Measurements from ENCODE around the gene KRT222. TPM values are rescaled to one million over a fixed set of nuclear protein-coding genes. Genes with fewer than 3 reads are reported as not detected.

The KRT222 gene
- total RNA-seq, 4 donors from 2014 or later = 0.13 to 0.19 TPM; not detected in 2

GRCh38 chr17:40645943-40646342 lies 19.0 kb downstream of the KRT222 start:
- no peak for DNase-seq (ENCODE audit: low spot score in 2 of 2)
- intact Hi-C loops (cut with DNase I; ENCODE audit: low total_unique reads) = no loop called here
- H3K4me3 ChIP-seq (ENCODE audit: low read depth, poor library complexity, severe bottlenecking) = no peak overlapping the region
- 58 to 60% methylated on average over 2 of the region's 2 CpGs for WGBS, 2 donors
- no peak for TF ChIP-seq POLR2A (IDR thresholded peaks at IDR 0.05)
- TF ChIP-seq, protein P1, sequence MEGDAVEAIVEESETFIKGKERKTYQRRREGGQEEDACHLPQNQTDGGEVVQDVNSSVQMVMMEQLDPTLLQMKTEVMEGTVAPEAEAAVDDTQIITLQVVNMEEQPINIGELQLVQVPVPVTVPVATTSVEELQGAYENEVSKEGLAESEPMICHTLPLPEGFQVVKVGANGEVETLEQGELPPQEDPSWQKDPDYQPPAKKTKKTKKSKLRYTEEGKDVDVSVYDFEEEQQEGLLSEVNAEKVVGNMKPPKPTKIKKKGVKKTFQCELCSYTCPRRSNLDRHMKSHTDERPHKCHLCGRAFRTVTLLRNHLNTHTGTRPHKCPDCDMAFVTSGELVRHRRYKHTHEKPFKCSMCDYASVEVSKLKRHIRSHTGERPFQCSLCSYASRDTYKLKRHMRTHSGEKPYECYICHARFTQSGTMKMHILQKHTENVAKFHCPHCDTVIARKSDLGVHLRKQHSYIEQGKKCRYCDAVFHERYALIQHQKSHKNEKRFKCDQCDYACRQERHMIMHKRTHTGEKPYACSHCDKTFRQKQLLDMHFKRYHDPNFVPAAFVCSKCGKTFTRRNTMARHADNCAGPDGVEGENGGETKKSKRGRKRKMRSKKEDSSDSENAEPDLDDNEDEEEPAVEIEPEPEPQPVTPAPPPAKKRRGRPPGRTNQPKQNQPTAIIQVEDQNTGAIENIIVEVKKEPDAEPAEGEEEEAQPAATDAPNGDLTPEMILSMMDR (IDR thresholded peaks at IDR 0.05) = no peak

DNA sequence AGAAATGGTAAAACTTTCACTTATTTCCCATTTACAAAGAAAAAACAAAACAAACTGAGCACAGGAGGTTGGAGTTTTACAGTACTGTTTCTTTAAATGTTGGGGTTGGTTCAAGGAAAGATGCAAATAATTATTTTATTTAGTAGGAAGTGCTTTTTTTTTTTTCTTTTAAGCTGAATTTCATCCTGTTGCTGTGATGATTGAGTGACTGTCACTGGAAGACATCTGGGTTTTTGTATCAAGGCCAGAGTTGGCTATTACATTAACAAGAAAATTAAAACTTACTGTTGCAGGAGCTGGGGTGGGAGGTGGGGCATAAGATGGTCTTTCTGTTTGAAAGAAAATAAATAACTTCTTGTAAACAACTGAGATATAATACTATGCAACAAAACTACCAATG lies 19.7 kb downstream of the KRT222 start:
- intact Hi-C loops (cut with DNase I; ENCODE audit: low total_unique reads) = no loop called here
- no peak overlapping the region for H3K4me3 ChIP-seq (ENCODE audit: low read depth, poor library complexity, severe bottlenecking)
- TF ChIP-seq POLR2A (IDR thresholded peaks at IDR 0.05) = no peak
- TF ChIP-seq, protein P1 (IDR thresholded peaks at IDR 0.05) = no peak
- no peak for DNase-seq (ENCODE audit: low spot score in 2 of 2)

DNA sequence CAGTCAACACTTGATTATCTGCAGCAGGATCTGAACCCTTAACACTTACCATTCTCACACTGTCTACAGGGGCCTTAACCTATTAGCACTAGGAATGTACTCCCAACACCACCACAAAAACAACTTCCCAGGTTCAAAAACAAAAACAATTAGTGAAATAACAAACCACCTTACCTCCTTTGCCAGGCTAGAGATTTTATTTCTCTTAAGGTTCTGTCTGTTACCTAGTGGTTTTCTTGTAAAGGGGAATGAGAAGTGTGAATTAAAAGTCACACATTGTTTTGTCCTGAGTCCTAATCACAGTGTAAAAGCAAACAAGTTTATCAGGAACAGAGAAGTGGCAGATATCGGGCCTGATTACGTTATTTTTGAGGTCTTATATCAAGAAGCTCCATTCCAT lies 27.0 kb downstream of the KRT222 start:
- TF ChIP-seq, protein P1 (IDR thresholded peaks at IDR 0.05) = no peak
- TF ChIP-seq POLR2A (IDR thresholded peaks at IDR 0.05) = no peak
- no peak overlapping the region for H3K4me3 ChIP-seq (ENCODE audit: low read depth, poor library complexity, severe bottlenecking)
- 82 to 84% methylated on average over 2 of the region's 2 CpGs for WGBS, 2 donors
- intact Hi-C loops (cut with DNase I; ENCODE audit: low total_unique reads) = no loop called here
- no peak for DNase-seq (ENCODE audit: low spot score in 2 of 2)

GRCh38 chr17:40633871-40634270 lies 31.1 kb downstream of the KRT222 start:
- H3K4me3 ChIP-seq (ENCODE audit: low read depth, poor library complexity, severe bottlenecking) = no peak overlapping the region
- WGBS, 2 donors = 73 to 79% methylated on average over 1 of the region's 1 CpG
- intact Hi-C loops (cut with DNase I; ENCODE audit: low total_unique reads) = no loop called here

DNA sequence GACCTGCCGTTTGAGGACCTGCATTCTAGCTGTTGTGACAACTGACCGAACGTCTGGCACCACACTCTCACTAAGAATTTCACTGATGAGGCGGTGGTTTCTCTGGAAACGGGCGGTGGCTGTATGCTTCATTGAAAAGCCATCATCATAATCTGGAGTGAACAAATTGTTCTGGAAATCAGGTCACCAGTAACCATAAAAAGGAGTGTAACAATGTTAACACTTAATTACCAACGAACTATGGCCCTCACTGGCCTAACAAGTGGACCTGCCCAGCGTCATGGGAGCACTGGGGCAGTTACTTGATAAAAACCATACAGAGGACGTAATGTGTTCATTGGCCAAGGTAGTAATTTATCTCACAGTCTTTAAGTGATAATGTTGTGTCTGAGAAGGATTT lies 32.8 kb downstream of the KRT222 start:
- intact Hi-C loops (cut with DNase I; ENCODE audit: low total_unique reads) = no loop called here
- 51 to 56% methylated on average over 9 of the region's 9 CpGs for WGBS, 2 donors
- peak in 1 of 2 donors; percentile 67 for DNase-seq (ENCODE audit: low spot score in 2 of 2)
- TF ChIP-seq, protein P1 (IDR thresholded peaks at IDR 0.05) = no peak
- no peak for TF ChIP-seq POLR2A (IDR thresholded peaks at IDR 0.05)
- H3K4me3 ChIP-seq (ENCODE audit: low read depth, poor library complexity, severe bottlenecking) = no peak overlapping the region

More at GRCh38 chr17:40633871-40634270, 31.1 kb downstream of the KRT222 start:
- no peak for TF ChIP-seq POLR2A (IDR thresholded peaks at IDR 0.05)
- TF ChIP-seq, protein P1 (IDR thresholded peaks at IDR 0.05) = no peak
- no peak for DNase-seq (ENCODE audit: low spot score in 2 of 2)

DNA sequence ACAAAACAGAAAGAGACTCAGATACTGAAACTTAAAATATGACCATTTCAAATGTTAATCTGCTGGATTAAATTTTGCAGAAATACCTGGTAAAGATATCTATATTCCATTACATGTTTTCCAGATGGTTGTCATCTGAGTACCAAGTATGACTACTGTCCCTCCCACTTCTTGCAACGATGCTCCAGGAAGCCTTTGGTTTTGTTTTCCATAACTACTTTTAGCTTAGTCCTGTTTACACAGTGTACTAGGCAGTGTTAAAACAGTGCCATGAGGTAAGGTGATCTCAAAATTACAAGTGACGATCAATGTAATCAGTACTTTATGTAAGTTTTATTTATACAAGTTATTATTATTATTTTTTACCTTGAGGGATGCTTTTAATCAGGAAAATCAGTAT lies 35.1 kb downstream of the KRT222 start:
- intact Hi-C loops (cut with DNase I; ENCODE audit: low total_unique reads) = no loop called here
- H3K4me3 ChIP-seq (ENCODE audit: low read depth, poor library complexity, severe bottlenecking) = no peak overlapping the region
- TF ChIP-seq, protein P1 (IDR thresholded peaks at IDR 0.05) = no peak
- TF ChIP-seq POLR2A (IDR thresholded peaks at IDR 0.05) = no peak
- WGBS, 2 donors = 44 to 57% methylated on average over 2 of the region's 2 CpGs
- DNase-seq (ENCODE audit: low spot score in 2 of 2) = no peak

All from lower leg skin (tissue), 4 donors.